ENCODE data around the gene CNTNAP2. TPM values are rescaled to one million over a fixed set of nuclear protein-coding genes. Genes with fewer than 3 reads are reported as not detected.
"Not testable (repeated sequence)": the region's sequence is repeated elsewhere in the genome, so short reads cannot be mapped to it uniquely, and the experiment has no call there.

CNTNAP2 gene
- total RNA-seq, 1 experiment from 2014 or later, result 64.5 TPM

DNA sequence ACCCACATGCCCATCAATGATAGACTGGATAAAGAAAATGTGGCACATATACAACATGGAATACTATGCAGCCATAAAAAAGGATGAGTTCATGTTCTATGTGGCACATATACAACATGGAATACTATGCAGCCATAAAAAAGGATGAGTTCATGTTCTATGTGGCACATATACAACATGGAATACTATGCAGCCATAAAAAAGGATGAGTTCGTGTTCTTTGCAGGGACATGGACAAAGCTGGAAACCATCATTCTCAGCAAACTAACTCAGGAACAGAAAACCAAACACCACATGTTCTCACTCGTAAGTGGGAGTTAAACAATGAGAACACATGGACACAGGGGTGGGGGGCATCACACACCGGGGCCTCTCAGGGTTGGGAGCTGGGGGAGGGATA is 2314.1 kb downstream of the CNTNAP2 start:
- H3K4ac ChIP-seq (ENCODE audit: low read depth, low read length); H3K56ac ChIP-seq (ENCODE audit: insufficient read length, low read depth, low read length); H4K8ac ChIP-seq (replicated peaks; ENCODE audit: insufficient read length, low read depth, low read length); H3K4me3 Mint-ChIP-seq; H3K27me3 Mint-ChIP-seq (ENCODE audit: low read depth); H2BK12ac ChIP-seq (ENCODE audit: insufficient read length, low read depth, low read length); H3K14ac ChIP-seq (ENCODE audit: insufficient read depth, low read length); H3K23me2 ChIP-seq (ENCODE audit: insufficient read length, low read depth, low read length, poor library complexity, severe bottlenecking); H3K9ac ChIP-seq (ENCODE audit: extremely low read depth, insufficient read length, low read length); H2BK15ac ChIP-seq (ENCODE audit: low read depth, low read length); DNase-seq; H3K18ac ChIP-seq (ENCODE audit: insufficient read length, low read depth, low read length); H3K9me3 ChIP-seq (ENCODE audit: control insufficient read depth, low read depth, low read length); H4K91ac ChIP-seq (ENCODE audit: insufficient read length, low read depth, low read length); H3K27me3 ChIP-seq (ENCODE audit: insufficient read depth, low read length); H3T11ph ChIP-seq (ENCODE audit: low read length); H4K5ac ChIP-seq (ENCODE audit: insufficient read length, low read depth, low read length); H2BK120ac ChIP-seq (ENCODE audit: low read depth, low read length, poor library complexity, severe bottlenecking); H2BK20ac ChIP-seq (ENCODE audit: low read depth, low read length, poor library complexity, severe bottlenecking); H3K4me1 Mint-ChIP-seq; H3K4me1 ChIP-seq (ENCODE audit: insufficient read depth, low read length); H3K27ac ChIP-seq (ENCODE audit: insufficient read length, low read depth, low read length); H3K4me2 ChIP-seq (ENCODE audit: insufficient read depth, insufficient read length, low read length); H4K20me1 ChIP-seq (ENCODE audit: control insufficient read depth, insufficient read depth, insufficient read length); H2AK5ac ChIP-seq (ENCODE audit: insufficient read length, low read length); H3K23ac ChIP-seq (ENCODE audit: insufficient read length, low read depth, low read length); H3K27ac Mint-ChIP-seq; H2AFZ ChIP-seq (ENCODE audit: low read length); H2BK5ac ChIP-seq (ENCODE audit: insufficient read length, low read length); H3K79me2 ChIP-seq (ENCODE audit: insufficient read depth, low read length); H3K79me1 ChIP-seq (ENCODE audit: insufficient read depth, low read depth, low read length, poor library complexity, severe bottlenecking): not testable (repeated sequence)
- WGBS (ENCODE audit: extremely low coverage, insufficient read length, low lambda C conversion rate), result no CpG with 5 or more reads among the region's 3 CpGs
- peaks cover 5 to 16% (median 10%) of the 10 kb centered on the region in 3 experiments; a peak in 6 of 7 replicates for H3K36me3 Mint-ChIP-seq (ENCODE audit: insufficient read depth in 1 of 3, low read depth in 3 of 3)
- peaks cover 15 to 26% of the 10 kb centered on the region in 2 experiments for H3K9me3 Mint-ChIP-seq
